ENCODE results near the gene KLHL13. TPM values are rescaled to one million over a fixed set of nuclear protein-coding genes. Genes with fewer than 3 reads are reported as not detected.

Gene KLHL13
- total RNA-seq, 2 donors from 2014 or later = 8.9 to 10.7 TPM

DNA sequence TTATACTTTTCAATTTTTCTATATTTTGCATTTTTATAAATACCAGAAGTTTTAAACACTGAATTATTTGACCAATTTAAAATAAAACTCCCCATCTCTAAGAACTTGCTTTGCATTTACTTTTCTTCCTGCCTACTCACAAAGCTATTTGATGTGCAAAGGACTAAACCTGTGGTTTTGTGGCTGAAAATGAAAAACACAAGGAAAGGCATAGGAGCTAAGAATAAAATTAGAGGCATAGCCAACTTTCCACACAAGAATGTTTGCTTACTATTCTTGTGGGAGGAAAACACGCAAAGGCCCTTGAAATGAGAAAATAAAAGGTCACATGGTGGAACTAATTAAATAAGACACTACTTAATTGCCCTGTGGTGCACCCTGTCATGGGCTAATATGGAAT, 221.2 kb downstream of the KLHL13 start:
- H3K4me3 ChIP-seq = no peak overlapping the region
- H3K27me3 ChIP-seq (replicated peaks; ENCODE audit: insufficient read depth) = no peaks in the 10 kb centered on the region
- 27% methylated on average over 1 of the region's 1 CpG for WGBS
- TF ChIP-seq POLR2AphosphoS5 (IDR thresholded peaks at IDR 0.05) (no peak), POLR2A (IDR thresholded peaks at IDR 0.05) (no peak)
- TF ChIP-seq, protein P1, sequence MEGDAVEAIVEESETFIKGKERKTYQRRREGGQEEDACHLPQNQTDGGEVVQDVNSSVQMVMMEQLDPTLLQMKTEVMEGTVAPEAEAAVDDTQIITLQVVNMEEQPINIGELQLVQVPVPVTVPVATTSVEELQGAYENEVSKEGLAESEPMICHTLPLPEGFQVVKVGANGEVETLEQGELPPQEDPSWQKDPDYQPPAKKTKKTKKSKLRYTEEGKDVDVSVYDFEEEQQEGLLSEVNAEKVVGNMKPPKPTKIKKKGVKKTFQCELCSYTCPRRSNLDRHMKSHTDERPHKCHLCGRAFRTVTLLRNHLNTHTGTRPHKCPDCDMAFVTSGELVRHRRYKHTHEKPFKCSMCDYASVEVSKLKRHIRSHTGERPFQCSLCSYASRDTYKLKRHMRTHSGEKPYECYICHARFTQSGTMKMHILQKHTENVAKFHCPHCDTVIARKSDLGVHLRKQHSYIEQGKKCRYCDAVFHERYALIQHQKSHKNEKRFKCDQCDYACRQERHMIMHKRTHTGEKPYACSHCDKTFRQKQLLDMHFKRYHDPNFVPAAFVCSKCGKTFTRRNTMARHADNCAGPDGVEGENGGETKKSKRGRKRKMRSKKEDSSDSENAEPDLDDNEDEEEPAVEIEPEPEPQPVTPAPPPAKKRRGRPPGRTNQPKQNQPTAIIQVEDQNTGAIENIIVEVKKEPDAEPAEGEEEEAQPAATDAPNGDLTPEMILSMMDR (IDR thresholded peaks at IDR 0.05) = no peak
- no peaks in the 10 kb centered on the region for H3K4me1 ChIP-seq (replicated peaks)
- no peak overlapping the region for H3K27ac ChIP-seq
- no peaks in the 10 kb centered on the region for H3K9me3 ChIP-seq
- intact Hi-C loops (cut with DNase I) = no loop called here
- no peak for DNase-seq (ENCODE audit: low spot score)
- H3K36me3 ChIP-seq = no peaks in the 10 kb centered on the region

DNA sequence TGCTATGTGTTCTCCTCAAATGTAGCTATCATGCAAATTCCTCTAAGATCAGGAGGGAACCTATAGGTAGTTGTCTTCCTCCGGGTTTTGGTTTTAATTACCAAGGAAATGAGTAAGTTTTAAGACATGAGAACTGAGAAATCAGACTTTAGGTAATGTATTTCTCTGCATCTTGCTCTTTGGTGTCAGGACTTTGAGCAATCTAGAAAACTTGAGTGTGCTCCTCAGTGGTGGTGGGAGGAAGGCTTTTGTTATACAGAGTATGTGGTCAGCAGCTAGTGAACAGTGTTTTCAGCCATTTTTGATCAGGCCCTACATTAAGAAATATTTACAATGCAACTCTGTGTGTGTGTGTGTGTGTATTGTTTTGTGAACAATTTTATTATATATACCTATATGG, 224.1 kb downstream of the KLHL13 start:
- intact Hi-C loops (cut with DNase I) = no loop called here
- WGBS = 100% methylated on average over 1 of the region's 1 CpG
- Histone ChIP-seq H3K27me3 (replicated peaks; ENCODE audit: insufficient read depth) (no peaks in the 10 kb centered on the region), H3K4me3 (no peak overlapping the region), H3K4me1 (replicated peaks) (no peaks in the 10 kb centered on the region), H3K36me3 (no peaks in the 10 kb centered on the region), H3K27ac (no peak overlapping the region), H3K9me3 (no peaks in the 10 kb centered on the region)
- TF ChIP-seq POLR2A (IDR thresholded peaks at IDR 0.05) (no peak), POLR2AphosphoS5 (IDR thresholded peaks at IDR 0.05) (no peak)
- TF ChIP-seq, protein P1 (IDR thresholded peaks at IDR 0.05) = no peak
- DNase-seq (ENCODE audit: low spot score) = no peak

GRCh38 chrX:117871796-117872195, 244.8 kb downstream of the KLHL13 start:
- 86% methylated on average over 1 of the region's 1 CpG for WGBS
- DNase-seq (ENCODE audit: low spot score) = no peak
- Histone ChIP-seq H3K27me3 (replicated peaks; ENCODE audit: insufficient read depth) (no peaks in the 10 kb centered on the region), H3K9me3 (no peaks in the 10 kb centered on the region), H3K36me3 (no peaks in the 10 kb centered on the region), H3K27ac (no peak overlapping the region), H3K4me1 (replicated peaks) (no peaks in the 10 kb centered on the region), H3K4me3 (no peak overlapping the region)
- TF ChIP-seq POLR2AphosphoS5 (IDR thresholded peaks at IDR 0.05) (no peak), POLR2A (IDR thresholded peaks at IDR 0.05) (no peak)
- TF ChIP-seq, protein P1 (IDR thresholded peaks at IDR 0.05) = no peak
- intact Hi-C loops (cut with DNase I) = no loop called here

DNA sequence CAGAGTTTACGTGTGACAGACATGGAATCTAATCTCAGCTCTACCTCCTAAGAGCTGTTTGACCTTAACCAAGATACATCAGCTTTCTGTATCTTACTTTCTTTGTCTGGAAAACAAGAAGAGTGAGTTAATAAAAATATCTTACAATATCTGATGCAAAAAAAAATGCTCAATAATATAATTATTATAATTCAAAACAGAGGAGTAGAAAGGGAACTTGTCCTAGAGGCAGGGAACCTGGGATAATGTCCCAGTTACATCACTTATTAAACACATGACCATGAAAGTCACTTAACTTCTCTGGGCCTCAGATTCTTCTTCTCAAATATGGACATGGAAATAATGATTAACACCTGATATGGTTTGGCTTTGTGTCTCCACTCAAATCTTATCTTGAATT, 256.1 kb downstream of the KLHL13 start:
- 100% methylated on average over 1 of the region's 1 CpG for WGBS
- Histone ChIP-seq H3K9me3 (no peaks in the 10 kb centered on the region), H3K27ac (no peak overlapping the region), H3K4me3 (no peak overlapping the region), H3K27me3 (replicated peaks; ENCODE audit: insufficient read depth) (no peaks in the 10 kb centered on the region), H3K4me1 (replicated peaks) (no peaks in the 10 kb centered on the region), H3K36me3 (no peaks in the 10 kb centered on the region)
- intact Hi-C loops (cut with DNase I) = no loop called here
- TF ChIP-seq POLR2AphosphoS5 (IDR thresholded peaks at IDR 0.05) = no peak
- TF ChIP-seq, protein P1 (IDR thresholded peaks at IDR 0.05) = no peak
- no peak for TF ChIP-seq POLR2A (IDR thresholded peaks at IDR 0.05)
- DNase-seq (ENCODE audit: low spot score) = no peak

- 35% methylated on average over 2 of the region's 2 CpGs for WGBS
- H3K4me1 ChIP-seq (replicated peaks) = no peaks in the 10 kb centered on the region
- no peaks in the 10 kb centered on the region for H3K36me3 ChIP-seq
- DNase-seq (ENCODE audit: low spot score) = no peak
- H3K9me3 ChIP-seq = no peaks in the 10 kb centered on the region
- H3K27ac ChIP-seq = no peak overlapping the region
- TF ChIP-seq POLR2A (IDR thresholded peaks at IDR 0.05) = no peak
- intact Hi-C loops (cut with DNase I) = no loop called here
- H3K27me3 ChIP-seq (replicated peaks; ENCODE audit: insufficient read depth) = no peaks in the 10 kb centered on the region
- no peak overlapping the region for H3K4me3 ChIP-seq
These were observed 261.8 kb downstream of the KLHL13 start for GRCh38 chrX:117854806-117855205.

Data from prostate gland (tissue), 2 donors.